HPDE6-E6E7 (cell line): ENCODE data around the gene AKAP13.

ENCODE experiments used
- DNase-seq: peaks from one replicate; pipeline ENCODE4 v3.0.0; 2011; ENCODE audit warnings: missing footprints; ENCODE audit errors: extremely low spot score

The AKAP13 gene

DNA sequence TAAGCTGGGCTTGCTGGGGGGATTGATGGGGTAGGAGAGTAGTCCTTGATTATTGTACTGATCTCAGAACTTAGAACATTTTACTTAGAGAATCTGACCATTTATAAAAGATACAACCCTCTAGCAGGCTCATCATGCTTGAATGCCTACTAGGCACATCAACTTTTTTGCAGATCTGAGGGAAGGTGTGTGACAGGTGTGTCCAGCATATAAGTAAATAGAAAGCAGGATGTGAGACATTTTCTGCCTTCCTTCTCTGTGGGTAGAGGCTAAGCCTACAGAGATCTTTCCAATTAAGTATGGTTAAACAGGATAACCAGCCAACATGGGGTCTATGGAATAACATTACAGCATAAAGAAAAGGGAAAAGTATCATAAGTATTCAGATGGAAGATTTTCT, 159.1 kb downstream of the AKAP13 start:
- no peak for DNase-seq

- no peak for DNase-seq
Measured at GRCh38 chr15:85540085-85540797, 159.8 kb downstream of the AKAP13 start.

DNA sequence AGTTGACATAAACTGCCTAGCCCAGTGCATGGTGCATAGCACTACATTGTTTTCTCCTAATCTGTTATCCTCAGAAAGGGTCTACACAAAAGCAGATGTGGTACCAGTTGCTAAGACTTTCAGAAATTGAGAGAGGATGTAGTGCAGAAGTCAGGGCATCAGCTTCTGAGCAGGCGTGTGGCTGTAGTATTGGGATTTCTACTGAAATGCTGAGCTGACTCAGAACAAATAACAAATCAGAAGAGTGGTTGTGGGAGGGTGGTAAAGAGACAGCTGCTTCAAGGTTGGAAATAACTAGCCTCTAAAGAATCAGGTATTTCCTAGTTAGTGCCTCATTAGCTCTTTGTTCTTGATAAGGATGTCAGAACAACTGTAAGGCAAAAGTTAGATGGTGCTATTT, 161.3 kb downstream of the AKAP13 start:
- DNase-seq, result no peak

GRCh38 chr15:85542488-85542887, 162.1 kb downstream of the AKAP13 start:
- DNase-seq, result no peak

DNA sequence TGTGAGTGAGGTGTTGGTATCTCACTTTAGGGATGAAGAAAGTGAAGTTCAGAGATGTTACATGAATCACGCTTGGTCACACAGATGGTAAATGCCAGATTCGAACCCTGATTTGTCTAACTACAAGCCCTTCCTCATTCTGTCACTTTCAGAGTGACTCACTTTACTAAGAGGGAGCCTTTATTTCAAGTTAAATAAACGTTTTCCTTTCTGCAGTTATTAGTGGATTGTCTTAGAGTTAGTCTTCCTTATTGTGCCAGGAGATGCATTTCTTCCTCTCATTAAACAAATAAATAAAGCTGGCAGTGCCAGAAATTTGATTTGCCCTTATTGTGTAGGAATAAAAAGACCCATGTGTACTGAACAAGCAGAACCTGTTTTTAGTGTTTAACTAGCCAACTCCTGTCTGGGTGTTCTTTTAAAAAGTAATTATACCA, 162.5 kb downstream of the AKAP13 start:
- no peak for DNase-seq

- DNase-seq, result no peak
Measured at GRCh38 chr15:85543741-85544155, 163.3 kb downstream of the AKAP13 start.

DNA sequence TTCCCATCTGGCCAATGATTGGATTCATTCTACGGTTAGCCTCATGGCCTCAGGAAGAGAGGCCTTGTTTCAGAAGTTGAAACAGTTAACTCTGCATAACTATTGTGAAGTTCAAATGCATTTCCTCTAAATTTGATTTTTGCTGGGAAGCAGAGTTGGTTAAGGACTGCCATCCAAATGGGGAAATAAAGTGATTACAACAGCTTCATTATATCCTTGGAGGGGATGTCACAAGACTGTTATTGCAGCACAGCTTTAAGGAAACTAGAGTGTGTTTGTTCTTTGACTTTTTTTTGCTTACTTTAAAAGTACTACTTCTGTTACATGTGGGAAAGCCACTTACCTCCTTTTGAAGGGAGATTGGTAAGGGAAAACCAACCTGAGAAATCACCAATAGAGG, 164.8 kb downstream of the AKAP13 start:
- no peak for DNase-seq

- DNase-seq, result no peak
Measured at GRCh38 chr15:85545752-85546151, 165.3 kb downstream of the AKAP13 start.

GRCh38 chr15:85547386-85547785, 167.0 kb downstream of the AKAP13 start:
- DNase-seq, result no peak

DNA sequence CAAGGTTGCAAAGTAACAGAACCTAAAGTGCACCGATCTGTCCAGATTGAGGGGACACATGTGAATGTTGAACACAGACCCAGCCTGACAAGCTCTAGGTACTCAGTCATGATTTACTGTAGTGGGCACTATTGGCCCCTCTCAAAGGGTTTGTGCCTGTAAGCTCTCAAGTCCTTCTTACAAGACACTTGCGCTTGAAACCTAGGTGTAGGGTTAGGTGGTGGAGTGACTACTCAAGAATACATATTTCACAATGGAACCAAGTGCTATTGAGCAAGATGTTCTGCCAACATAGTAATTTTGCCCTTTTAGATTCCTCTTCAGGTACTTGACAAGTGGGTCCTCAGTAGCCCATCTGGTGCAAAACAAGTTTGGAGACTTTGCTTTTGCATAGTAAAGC, 169.9 kb downstream of the AKAP13 start:
- no peak for DNase-seq

DNA sequence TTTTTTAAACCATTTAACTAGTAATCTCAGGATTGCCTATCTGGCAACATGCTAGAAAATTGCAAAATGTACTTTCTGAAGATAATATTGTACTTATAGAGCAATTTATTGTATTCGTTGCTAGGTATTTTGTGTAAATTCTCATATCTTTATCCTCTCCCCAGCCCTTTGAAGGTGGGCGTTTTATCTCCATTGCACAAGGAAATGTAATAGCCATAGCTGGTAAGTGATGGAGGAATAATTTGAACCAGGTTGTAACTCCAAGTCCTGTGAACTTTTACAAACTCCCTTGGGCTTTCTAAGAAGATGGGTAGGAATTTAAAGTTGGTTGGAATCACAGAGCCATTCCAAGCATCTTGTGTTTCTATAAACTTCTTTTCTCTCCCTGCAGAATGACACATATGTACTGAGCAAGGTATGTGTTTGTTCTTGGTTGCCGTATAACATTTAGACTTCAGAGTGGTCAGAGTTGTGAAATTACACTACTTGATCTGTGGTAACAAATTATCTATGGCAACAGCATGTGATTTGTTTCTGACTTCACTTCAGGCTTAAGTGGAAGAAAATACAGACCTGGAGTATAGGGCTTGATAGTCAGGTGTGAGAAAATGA, 170.9 kb downstream of the AKAP13 start:
- no peak for DNase-seq

DNA sequence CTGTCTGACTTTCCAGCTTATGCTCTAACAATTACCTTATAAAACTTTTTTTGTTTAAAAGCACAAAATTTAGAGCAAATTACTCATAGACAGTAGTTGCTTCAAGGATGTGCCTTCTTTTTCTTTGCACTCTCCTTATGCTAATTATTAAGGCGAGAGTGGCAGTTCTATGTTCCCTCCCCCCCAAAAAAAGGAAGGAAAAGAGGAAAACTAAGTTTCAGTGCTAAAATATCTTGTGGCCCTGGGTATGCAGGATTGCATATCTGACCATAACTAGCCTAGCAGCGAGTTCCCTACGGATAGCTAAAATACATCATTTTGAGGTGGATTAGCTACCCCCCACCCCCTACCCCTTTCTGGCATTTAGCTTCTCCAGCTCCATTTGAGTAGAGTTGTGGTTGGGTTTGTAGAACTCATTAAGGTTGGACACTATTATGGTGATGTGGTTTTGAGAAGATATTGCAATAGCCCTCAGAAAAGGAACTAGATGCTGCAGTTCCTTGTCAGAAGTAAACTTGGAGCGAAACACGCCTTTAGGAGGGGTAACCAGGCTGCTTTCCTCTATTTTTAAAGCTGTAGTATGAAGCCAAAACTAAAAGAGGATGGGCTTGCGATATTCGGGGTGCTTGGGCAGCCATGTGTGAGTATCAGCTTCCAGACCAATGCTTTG, 174.6 kb downstream of the AKAP13 start:
- DNase-seq, result no peak

DNA sequence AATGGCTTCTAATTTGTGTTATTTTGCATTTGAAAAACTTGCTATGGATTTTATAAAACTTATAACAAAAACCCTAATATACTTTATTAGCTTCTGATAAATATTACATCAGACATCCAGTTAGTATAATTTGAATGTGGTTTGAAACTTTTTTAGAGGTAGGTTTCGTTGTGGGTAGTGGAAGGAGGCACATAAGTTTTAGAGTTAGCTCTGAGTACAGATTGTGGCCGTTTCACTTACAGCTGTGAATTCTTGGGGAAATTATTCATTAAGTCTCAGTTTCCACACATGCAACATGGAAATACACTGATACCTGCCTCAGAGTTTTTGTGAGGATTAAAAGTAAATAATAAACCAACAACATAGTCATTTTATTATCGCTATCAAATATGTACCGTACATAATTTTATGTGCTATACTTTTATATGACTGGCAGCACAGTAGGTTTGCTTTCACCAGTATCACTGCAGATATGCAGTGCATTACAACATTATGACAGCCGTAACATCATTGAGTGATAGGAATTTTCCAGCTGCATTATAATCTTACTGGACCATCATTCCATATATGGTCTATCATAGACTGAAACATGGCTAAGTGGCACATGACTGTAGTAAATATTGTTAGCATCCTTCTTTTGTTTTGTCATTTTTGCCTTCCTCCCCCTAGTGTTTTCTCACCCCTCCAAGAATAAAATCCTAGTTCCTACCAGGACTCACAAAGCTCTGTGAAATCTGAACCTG, 175.6 kb downstream of the AKAP13 start:
- no peak for DNase-seq

DNA sequence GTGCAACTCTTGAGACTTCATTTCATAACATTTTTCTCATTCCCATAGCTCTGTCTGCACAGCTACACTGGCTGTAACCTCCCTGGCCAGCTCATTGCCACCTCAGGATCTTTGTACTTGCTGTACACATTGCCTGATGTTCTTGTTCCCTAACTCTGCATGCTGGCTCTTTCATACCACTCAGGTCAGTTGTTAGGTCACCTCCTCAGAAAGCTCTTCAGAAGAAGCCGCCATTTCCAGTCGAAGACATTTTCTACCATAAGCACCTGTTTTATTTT, 176.2 kb downstream of the AKAP13 start:
- no peak for DNase-seq

DNA sequence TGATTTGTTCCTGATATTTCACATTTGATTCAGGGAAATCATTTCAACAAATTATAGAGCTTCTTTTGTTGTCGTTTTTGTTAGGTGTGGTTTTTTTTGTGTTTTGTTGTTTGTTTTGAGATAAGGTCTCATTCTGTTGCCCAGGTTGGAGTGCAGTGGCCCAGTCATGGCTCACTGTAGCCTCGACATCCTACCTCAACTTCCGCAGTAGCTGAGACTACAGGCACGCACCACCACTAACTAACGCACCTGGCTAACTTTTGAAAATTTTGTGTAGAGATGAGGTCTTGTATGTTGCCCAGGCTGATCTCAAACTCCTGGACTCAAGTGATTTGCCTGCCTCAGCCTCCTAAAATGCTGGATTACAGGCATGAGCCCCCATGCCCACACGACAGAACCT, 177.0 kb downstream of the AKAP13 start:
- DNase-seq, result no peak

DNA sequence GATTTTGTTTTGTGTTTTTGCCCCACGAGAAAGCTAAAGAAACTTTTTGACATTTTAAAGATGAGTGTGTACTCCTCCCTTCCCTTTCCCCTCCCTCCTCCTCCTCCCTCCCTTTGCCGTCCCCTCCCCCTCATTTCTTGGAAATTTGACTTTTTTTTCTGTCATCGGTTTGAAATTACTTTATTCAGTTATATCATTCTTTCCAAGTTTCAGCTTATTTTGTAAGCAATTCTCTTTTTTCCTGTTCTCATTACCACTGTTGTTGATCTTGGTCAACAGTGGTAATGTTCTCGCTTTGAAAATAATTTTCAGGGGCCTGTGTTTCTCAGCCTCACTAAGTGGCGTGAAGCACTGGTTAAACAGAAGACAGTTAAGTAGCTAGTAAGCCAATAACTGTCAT, 178.4 kb downstream of the AKAP13 start:
- no peak for DNase-seq

- no peak for DNase-seq
Measured at GRCh38 chr15:85559530-85559929, 179.1 kb downstream of the AKAP13 start.

- DNase-seq, result no peak
Measured at GRCh38 chr15:85562824-85563223, 182.4 kb downstream of the AKAP13 start.

DNA sequence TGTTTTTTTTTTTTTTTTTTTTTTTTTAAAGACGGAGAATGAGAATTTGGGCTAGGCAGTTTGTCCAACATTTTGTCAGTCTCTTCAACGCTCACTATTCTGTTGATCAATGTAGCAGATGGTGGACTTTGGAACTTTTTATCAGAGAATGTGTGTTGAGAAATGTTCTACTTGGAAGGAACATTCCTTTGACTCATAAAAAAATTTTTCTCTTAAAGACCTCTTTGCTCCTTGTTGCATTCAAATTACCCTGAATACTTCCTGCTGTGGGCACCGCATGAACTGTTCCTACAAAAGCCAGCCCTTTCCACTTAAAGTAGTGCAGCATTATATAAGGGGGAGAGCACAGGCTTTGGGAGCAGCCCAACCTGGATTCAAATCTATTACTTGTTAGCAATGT, 182.9 kb downstream of the AKAP13 start:
- no peak for DNase-seq

- DNase-seq, result no peak
Measured at GRCh38 chr15:85563731-85564130, 183.3 kb downstream of the AKAP13 start.

DNA sequence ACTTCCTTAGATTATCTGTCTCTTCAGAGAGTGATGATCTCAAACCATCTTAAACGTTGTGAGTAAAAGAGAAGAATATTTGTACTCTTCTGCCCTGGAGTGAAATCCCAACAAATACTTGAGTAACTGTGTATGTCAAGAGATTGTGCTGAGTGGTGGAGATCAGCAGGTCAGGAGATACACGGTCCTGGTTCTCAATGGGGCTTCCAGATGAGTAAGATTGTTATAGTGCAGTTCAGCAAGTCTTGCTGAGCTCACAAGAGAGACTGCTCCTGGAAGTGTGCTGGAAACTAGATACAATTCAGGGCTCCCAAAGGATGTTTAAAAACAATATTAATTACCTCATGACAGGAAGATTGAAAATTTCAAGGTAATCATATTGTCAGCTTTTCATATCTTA, 184.3 kb downstream of the AKAP13 start:
- DNase-seq, result no peak

GRCh38 chr15:85568261-85568808, 187.9 kb downstream of the AKAP13 start:
- no peak for DNase-seq
